K562 (cell line): ENCODE results near the gene SMAD3. TPM values are rescaled to one million over a fixed set of nuclear protein-coding genes. Genes with fewer than 3 reads are reported as not detected.

Source experiments
- CBX1 ChIP-seq: sonication (generic); IDR thresholded peaks from 2 replicates; pipeline ENCODE4 v1.6.1; 2016; ENCODE audit warnings: antibody characterized with exemption, low read depth, mild to moderate bottlenecking
- CC2D1A ChIP-seq: fragments of 450-650 bp; IDR thresholded peaks from 2 replicates; pipeline ENCODE4 v1.6.1; 2017; ENCODE audit warnings: mild to moderate bottlenecking
- EP400 ChIP-seq: fragments of 450-650 bp; IDR thresholded peaks from 2 replicates; pipeline ENCODE4 v1.6.1; 2017; ENCODE audit warnings: antibody characterized with exemption, mild to moderate bottlenecking, moderate library complexity
- FOXP1 ChIP-seq: sonication (generic); formaldehyde crosslinking; IDR thresholded peaks from 2 replicates; pipeline ENCODE4 v1.8.0; 2022; ENCODE audit warnings: mild to moderate bottlenecking, missing genetic modification reagents
- MYBL2 ChIP-seq, 2 experiments: fragments of 450-650 bp in 1 of 2; sonication (generic) in 1 of 2; formaldehyde crosslinking in 1 of 2; IDR thresholded peaks; 2 replicates each; pipeline versions ENCODE4 v1.6.1 to v1.8.1; 2017 to 2022; ENCODE audit warnings: borderline replicate concordance in 1 of 2, inconsistent platforms in 1 of 2, low read depth in 1 of 2, mild to moderate bottlenecking in 1 of 2, missing genetic modification reagents in 1 of 2, moderate library complexity in 1 of 2
- OTX1 ChIP-seq: fragments of 450-650 bp; formaldehyde crosslinking; IDR thresholded peaks from 2 replicates; pipeline ENCODE4 v1.4.0; 2022; ENCODE audit warnings: mild to moderate bottlenecking
- POLR2AphosphoS5 ChIP-seq: IDR thresholded peaks from 2 replicates; pipeline ENCODE4 v1.6.1; 2011; ENCODE audit warnings: mild to moderate bottlenecking, low read depth, low read length, moderate library complexity; ENCODE audit not compliant: control insufficient read depth, insufficient read depth
- POLR2G ChIP-seq: fragments of 200-400 bp; formaldehyde crosslinking; IDR thresholded peaks from 2 replicates; pipeline ENCODE4 v1.6.1; 2017; ENCODE audit warnings: low read depth, mild to moderate bottlenecking, antibody characterized with exemption, low read length, moderate library complexity
- SRSF1 ChIP-seq: fragments of 200-400 bp; formaldehyde crosslinking; IDR thresholded peaks from 2 replicates; pipeline ENCODE4 v1.6.1; 2017; ENCODE audit warnings: mild to moderate bottlenecking, low read depth, low read length, moderate library complexity
- polyA plus RNA-seq, 8 experiments: library from polyadenylated mRNA; depleted of rRNA in 4 of 8; stranded (reverse) in 5 of 8; unstranded in 3 of 8; fragments of >200 nt; fragmentation: Nextera tagmentation in 2 of 8; fragmentation: Illumina TruSeq in 1 of 8; extraction: Ambion mirVana in 2 of 8; extraction: Trizol in 1 of 8; gene quantifications; 2 replicates each; pipeline versions ENCODE4 v1.2.1 to v1.2.3, GENCODE V29; 2011 to 2014; ENCODE audit warnings: inconsistent platforms in 1 of 8, missing spikeins in 1 of 8
- total RNA-seq, 7 experiments: library from RNA; depleted of rRNA in 6 of 7; stranded (reverse); fragments of >200 nt in 6 of 7; fragmentation: Illumina TruSeq in 2 of 7; extraction: Trizol in 2 of 7; gene quantifications; 2 replicates each; pipeline versions ENCODE4 v1.2.1 to v1.2.3, GENCODE V29; 2011 to 2021; ENCODE audit warnings: low replicate concordance in 1 of 7
- TF ChIP-seq, protein P1 (sequence below): sonication (generic); formaldehyde crosslinking; IDR thresholded peaks from 2 replicates; pipeline ENCODE4 v1.8.0; 2023; ENCODE audit warnings: missing genetic modification reagents, mild to moderate bottlenecking, borderline replicate concordance
- TF ChIP-seq, protein P2 (sequence below), 2 experiments: IDR thresholded peaks; 2 replicates each; pipeline ENCODE4 v1.6.1; 2012; ENCODE audit warnings: improper control_type of control experiment in 2 of 2, low read depth in 2 of 2, low read length in 2 of 2, borderline replicate concordance in 1 of 2
- TF ChIP-seq, protein P3 (sequence below): fragments of 450-650 bp; IDR thresholded peaks from 2 replicates; pipeline ENCODE4 v1.7.0; 2016; ENCODE audit warnings: borderline replicate concordance

Gene SMAD3
- total and polyA plus RNA-seq, 9 of the 15 experiments (the other 6 are each of a cell fraction or from before 2014, with no cell fraction given), result 4.3 to 39.2 (median 11.1) TPM

DNA sequence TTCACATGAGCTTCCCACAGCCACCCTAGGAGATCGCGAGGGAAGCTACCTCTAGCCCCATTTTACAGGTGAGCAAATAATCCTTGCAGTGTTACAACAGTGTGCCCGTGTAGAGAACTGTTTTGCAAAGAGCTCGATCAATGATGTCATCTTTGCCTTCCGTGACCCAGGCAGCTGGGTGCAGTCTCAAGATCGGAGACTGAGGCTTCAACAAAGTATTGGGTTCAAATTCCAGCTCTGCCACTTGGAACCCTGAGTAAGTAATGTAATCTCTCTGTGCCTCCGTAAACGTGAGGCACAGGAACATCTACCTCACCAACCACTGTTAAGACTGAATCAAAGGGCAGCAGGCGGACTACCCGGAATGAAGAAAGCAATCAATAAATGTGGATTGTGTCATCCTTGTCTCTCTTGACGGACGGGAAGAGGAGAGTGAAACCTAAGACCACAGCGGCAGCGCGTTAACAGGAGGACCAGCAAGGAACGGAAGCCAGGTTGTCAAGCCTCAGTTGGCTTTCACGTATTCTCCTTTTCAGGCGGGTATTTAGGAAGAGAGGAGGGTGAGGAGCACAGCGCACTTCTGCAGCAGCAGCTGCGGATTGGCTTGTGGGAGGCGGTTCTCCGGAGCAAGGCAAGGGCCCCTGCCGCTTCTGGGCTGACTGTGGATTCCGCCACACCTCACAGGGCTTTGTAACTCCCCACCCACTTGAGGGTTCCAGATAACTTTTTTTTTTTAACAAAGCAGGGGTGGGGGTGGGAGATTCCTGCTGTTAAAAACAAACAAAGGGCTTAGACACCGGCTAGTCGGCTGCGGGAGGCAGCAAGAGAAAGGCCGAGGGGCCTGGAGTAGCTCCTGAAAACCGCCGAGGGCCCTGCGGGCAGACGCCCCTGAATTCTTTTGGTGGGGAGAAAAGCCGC, 1.5 kb upstream of the SMAD3 start (continued):
- TF ChIP-seq, protein P1, sequence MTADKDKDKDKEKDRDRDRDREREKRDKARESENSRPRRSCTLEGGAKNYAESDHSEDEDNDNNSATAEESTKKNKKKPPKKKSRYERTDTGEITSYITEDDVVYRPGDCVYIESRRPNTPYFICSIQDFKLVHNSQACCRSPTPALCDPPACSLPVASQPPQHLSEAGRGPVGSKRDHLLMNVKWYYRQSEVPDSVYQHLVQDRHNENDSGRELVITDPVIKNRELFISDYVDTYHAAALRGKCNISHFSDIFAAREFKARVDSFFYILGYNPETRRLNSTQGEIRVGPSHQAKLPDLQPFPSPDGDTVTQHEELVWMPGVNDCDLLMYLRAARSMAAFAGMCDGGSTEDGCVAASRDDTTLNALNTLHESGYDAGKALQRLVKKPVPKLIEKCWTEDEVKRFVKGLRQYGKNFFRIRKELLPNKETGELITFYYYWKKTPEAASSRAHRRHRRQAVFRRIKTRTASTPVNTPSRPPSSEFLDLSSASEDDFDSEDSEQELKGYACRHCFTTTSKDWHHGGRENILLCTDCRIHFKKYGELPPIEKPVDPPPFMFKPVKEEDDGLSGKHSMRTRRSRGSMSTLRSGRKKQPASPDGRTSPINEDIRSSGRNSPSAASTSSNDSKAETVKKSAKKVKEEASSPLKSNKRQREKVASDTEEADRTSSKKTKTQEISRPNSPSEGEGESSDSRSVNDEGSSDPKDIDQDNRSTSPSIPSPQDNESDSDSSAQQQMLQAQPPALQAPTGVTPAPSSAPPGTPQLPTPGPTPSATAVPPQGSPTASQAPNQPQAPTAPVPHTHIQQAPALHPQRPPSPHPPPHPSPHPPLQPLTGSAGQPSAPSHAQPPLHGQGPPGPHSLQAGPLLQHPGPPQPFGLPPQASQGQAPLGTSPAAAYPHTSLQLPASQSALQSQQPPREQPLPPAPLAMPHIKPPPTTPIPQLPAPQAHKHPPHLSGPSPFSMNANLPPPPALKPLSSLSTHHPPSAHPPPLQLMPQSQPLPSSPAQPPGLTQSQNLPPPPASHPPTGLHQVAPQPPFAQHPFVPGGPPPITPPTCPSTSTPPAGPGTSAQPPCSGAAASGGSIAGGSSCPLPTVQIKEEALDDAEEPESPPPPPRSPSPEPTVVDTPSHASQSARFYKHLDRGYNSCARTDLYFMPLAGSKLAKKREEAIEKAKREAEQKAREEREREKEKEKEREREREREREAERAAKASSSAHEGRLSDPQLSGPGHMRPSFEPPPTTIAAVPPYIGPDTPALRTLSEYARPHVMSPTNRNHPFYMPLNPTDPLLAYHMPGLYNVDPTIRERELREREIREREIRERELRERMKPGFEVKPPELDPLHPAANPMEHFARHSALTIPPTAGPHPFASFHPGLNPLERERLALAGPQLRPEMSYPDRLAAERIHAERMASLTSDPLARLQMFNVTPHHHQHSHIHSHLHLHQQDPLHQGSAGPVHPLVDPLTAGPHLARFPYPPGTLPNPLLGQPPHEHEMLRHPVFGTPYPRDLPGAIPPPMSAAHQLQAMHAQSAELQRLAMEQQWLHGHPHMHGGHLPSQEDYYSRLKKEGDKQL (CRISPR knock-in tag), result no peak
- TF ChIP-seq FOXP1 (CRISPR knock-in tag) (no peak), POLR2AphosphoS5 (peak; percentile 69; the same call in 1 of the 2 replicates), MYBL2 (IDR thresholded peaks at IDR 0.05; ENCODE audit: low read depth) (no peak), MYBL2 (CRISPR knock-in tag; IDR thresholded peaks at IDR 0.05; ENCODE audit: borderline replicate concordance) (no peak), CC2D1A (no peak), POLR2G (peak; percentile 56; the same call in 1 of the 2 replicates), EP400 (peak; percentile 10; the same call in 1 of the 2 replicates), CBX1 (peak; percentile 45; the same call in 1 of the 2 replicates), OTX1 (CRISPR knock-in tag) (no peak), SRSF1 (no peak)
- TF ChIP-seq, protein P2, sequence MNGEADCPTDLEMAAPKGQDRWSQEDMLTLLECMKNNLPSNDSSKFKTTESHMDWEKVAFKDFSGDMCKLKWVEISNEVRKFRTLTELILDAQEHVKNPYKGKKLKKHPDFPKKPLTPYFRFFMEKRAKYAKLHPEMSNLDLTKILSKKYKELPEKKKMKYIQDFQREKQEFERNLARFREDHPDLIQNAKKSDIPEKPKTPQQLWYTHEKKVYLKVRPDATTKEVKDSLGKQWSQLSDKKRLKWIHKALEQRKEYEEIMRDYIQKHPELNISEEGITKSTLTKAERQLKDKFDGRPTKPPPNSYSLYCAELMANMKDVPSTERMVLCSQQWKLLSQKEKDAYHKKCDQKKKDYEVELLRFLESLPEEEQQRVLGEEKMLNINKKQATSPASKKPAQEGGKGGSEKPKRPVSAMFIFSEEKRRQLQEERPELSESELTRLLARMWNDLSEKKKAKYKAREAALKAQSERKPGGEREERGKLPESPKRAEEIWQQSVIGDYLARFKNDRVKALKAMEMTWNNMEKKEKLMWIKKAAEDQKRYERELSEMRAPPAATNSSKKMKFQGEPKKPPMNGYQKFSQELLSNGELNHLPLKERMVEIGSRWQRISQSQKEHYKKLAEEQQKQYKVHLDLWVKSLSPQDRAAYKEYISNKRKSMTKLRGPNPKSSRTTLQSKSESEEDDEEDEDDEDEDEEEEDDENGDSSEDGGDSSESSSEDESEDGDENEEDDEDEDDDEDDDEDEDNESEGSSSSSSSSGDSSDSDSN (IDR thresholded peaks at IDR 0.05; ENCODE audit: borderline replicate concordance in 1 of 2, low read depth in 2 of 2, low read length in 2 of 2), result peak in 1 of 2 experiments; percentile 84; a peak in 1 of 4 replicates
- TF ChIP-seq, protein P3, sequence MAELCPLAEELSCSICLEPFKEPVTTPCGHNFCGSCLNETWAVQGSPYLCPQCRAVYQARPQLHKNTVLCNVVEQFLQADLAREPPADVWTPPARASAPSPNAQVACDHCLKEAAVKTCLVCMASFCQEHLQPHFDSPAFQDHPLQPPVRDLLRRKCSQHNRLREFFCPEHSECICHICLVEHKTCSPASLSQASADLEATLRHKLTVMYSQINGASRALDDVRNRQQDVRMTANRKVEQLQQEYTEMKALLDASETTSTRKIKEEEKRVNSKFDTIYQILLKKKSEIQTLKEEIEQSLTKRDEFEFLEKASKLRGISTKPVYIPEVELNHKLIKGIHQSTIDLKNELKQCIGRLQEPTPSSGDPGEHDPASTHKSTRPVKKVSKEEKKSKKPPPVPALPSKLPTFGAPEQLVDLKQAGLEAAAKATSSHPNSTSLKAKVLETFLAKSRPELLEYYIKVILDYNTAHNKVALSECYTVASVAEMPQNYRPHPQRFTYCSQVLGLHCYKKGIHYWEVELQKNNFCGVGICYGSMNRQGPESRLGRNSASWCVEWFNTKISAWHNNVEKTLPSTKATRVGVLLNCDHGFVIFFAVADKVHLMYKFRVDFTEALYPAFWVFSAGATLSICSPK, result no peak
